IMR-90 (cell line): ENCODE measurements around the gene ASTN2. TPM values are rescaled to one million over a fixed set of nuclear protein-coding genes. Genes with fewer than 3 reads are reported as not detected.

Experiments
- ATAC-seq: fragments of 200-7000 bp; cut with Tn5 transposase; 2 replicates; pipeline ENCODE4 v1.9.1; 2020; ENCODE audit warnings: low read depth, mild to moderate bottlenecking, moderate library complexity
- BruUV-seq: library from RNA; stranded (reverse); fragments of 400-500 nt; replicated peaks from 2 replicates; lab custom pipeline; 2021; lab: Mats Ljungman, UMichigan
- CTCF ChIA-PET: fragments of 300-600 bp; formaldehyde crosslinking; extraction: SDS; loops from one replicate; lab custom pipeline; 2021; ENCODE audit warnings: antibody characterized with exemption; lab: Yijun Ruan, JAX
- POLR2A ChIA-PET: fragments of 300-600 bp; sonication (Branson Sonifier 250); formaldehyde crosslinking; loops from one replicate; lab custom pipeline; 2022; ENCODE audit warnings: antibody characterized with exemption; ENCODE audit not compliant: unreplicated experiment; lab: Charles Lee
- DNase-seq: peaks from one replicate; pipeline ENCODE4 v3.0.0; 2013
- H2AFZ ChIP-seq: replicated peaks from 2 replicates; pipeline ENCODE3; 2013; ENCODE audit warnings: low read length, mild to moderate bottlenecking; ENCODE audit not compliant: poor library complexity
- H2AK5ac ChIP-seq: 2 replicates; pipeline ENCODE4 v1.6.1; 2013; ENCODE audit warnings: low read depth, low read length, inconsistent platforms
- H2AK9ac ChIP-seq: replicated peaks from 2 replicates; pipeline ENCODE3; 2013; ENCODE audit warnings: mild to moderate bottlenecking, low read depth, low read length, moderate library complexity; ENCODE audit not compliant: poor library complexity
- H2BK120ac ChIP-seq: 2 replicates; pipeline ENCODE4 v1.6.1; 2013; ENCODE audit warnings: low read depth, low read length, inconsistent platforms
- H2BK15ac ChIP-seq: 3 replicates; pipeline ENCODE4 v1.6.1; 2013; ENCODE audit warnings: low read depth, low read length, inconsistent platforms
- H2BK20ac ChIP-seq: 2 replicates; pipeline ENCODE4 v1.6.1; 2013; ENCODE audit warnings: low read depth, mild to moderate bottlenecking, inconsistent platforms, low read length, moderate library complexity
- H2BK5ac ChIP-seq: 2 replicates; pipeline ENCODE4 v1.6.1; 2013; ENCODE audit warnings: mild to moderate bottlenecking, low read depth, low read length, inconsistent platforms; ENCODE audit not compliant: poor library complexity, severe bottlenecking
- H3K14ac ChIP-seq: replicated peaks from 2 replicates; pipeline ENCODE4 v1.6.1; 2013; ENCODE audit warnings: low read depth, low read length, inconsistent platforms
- H3K18ac ChIP-seq: 2 replicates; pipeline ENCODE4 v1.6.1; 2013; ENCODE audit warnings: low read depth, low read length, control low read depth
- H3K23ac ChIP-seq: 2 replicates; pipeline ENCODE4 v1.6.1; 2013; ENCODE audit warnings: low read depth, low read length, inconsistent platforms
- H3K27ac ChIP-seq: 2 replicates; pipeline ENCODE4 v1.5.1; 2013; ENCODE audit warnings: mild to moderate bottlenecking, control low read depth, low read length; ENCODE audit not compliant: insufficient read depth
- H3K27me3 ChIP-seq: 2 replicates; pipeline ENCODE4 v1.6.1; 2013; ENCODE audit warnings: low read length; ENCODE audit not compliant: control insufficient read depth, insufficient read depth
- H3K36me3 ChIP-seq: 2 replicates; pipeline ENCODE4 v1.6.1; 2013; ENCODE audit warnings: low read length, mixed read lengths; ENCODE audit not compliant: control insufficient read depth, insufficient read depth
- H3K4ac ChIP-seq: 2 replicates; pipeline ENCODE4 v1.6.1; 2013; ENCODE audit warnings: low read depth, low read length, inconsistent platforms
- H3K4me1 ChIP-seq: 2 replicates; pipeline ENCODE4 v1.6.1; 2013; ENCODE audit warnings: low read length, mixed read lengths; ENCODE audit not compliant: control insufficient read depth, insufficient read depth
- H3K4me2 ChIP-seq: 2 replicates; pipeline ENCODE4 v1.6.1; 2013; ENCODE audit warnings: low read depth, mild to moderate bottlenecking, control low read depth, low read length, moderate library complexity
- H3K4me3 ChIP-seq: 2 replicates; pipeline ENCODE4 v1.5.1; 2013; ENCODE audit warnings: low read depth, mild to moderate bottlenecking, control low read depth, low read length, moderate library complexity; ENCODE audit not compliant: insufficient read depth
- H3K56ac ChIP-seq: 2 replicates; pipeline ENCODE4 v1.6.1; 2013; ENCODE audit warnings: low read length, inconsistent platforms; ENCODE audit not compliant: insufficient read depth; ENCODE audit errors: extremely low read depth
- H3K79me1 ChIP-seq, 2 experiments: 2 replicates each; pipeline ENCODE4 v1.6.1; 2013; ENCODE audit warnings: low read length in 2 of 2, inconsistent platforms in 1 of 2, low read depth in 1 of 2
- H3K9ac ChIP-seq: 2 replicates; pipeline ENCODE4 v1.6.1; 2013; ENCODE audit warnings: low read depth, low read length, control low read depth
- H3K9me1 ChIP-seq: 2 replicates; pipeline ENCODE4 v1.6.1; 2013; ENCODE audit warnings: low read length, inconsistent platforms; ENCODE audit not compliant: insufficient read depth
- H3K9me3 ChIP-seq: 2 replicates; pipeline ENCODE4 v1.6.1; 2013; ENCODE audit warnings: low read length; ENCODE audit not compliant: control insufficient read depth, insufficient read depth
- H4K20me1 ChIP-seq: 2 replicates; pipeline ENCODE4 v1.6.1; 2013; ENCODE audit warnings: low read length, inconsistent platforms; ENCODE audit not compliant: insufficient read depth
- H4K5ac ChIP-seq: 2 replicates; pipeline ENCODE4 v1.6.1; 2013; ENCODE audit warnings: mild to moderate bottlenecking, low read depth, low read length, control low read depth
- H4K8ac ChIP-seq, 2 experiments: 2 replicates each; pipeline ENCODE4 v1.6.1; 2013; ENCODE audit warnings: low read depth in 2 of 2, low read length in 2 of 2, control low read depth in 1 of 2, inconsistent platforms in 1 of 2
- H4K91ac ChIP-seq: 2 replicates; pipeline ENCODE4 v1.6.1; 2013; ENCODE audit warnings: low read depth, low read length, inconsistent platforms; ENCODE audit not compliant: insufficient read depth
- BHLHE40 ChIP-seq: fragments of 150-350 bp; IDR thresholded peaks from 2 replicates; pipeline ENCODE4 v1.6.1; 2016; ENCODE audit warnings: mild to moderate bottlenecking, low read depth, low read length
- CEBPB ChIP-seq: IDR thresholded peaks from 2 replicates; pipeline ENCODE4 v1.6.1; 2012; ENCODE audit warnings: low read depth, low read length, improper control_type of control experiment
- CHD1 ChIP-seq: IDR thresholded peaks from 2 replicates; pipeline ENCODE4 v1.6.1; 2012; ENCODE audit warnings: low read depth, low read length, improper control_type of control experiment
- CTCF ChIP-seq: conservative IDR thresholded peaks from 2 replicates; pipeline ENCODE4 v1.5.1; 2012; ENCODE audit warnings: mild to moderate bottlenecking, low read depth, low read length, improper control_type of control experiment
- ELK1 ChIP-seq: fragments of 150-350 bp; IDR thresholded peaks from 2 replicates; pipeline ENCODE4 v1.6.1; 2016; ENCODE audit warnings: low read depth, mild to moderate bottlenecking, low read length, moderate library complexity, borderline replicate concordance
- FOS ChIP-seq: fragments of 150-350 bp; IDR thresholded peaks from 2 replicates; pipeline ENCODE4 v1.6.1; 2016; ENCODE audit warnings: low read depth, low read length
- MAFK ChIP-seq: IDR thresholded peaks from 2 replicates; pipeline ENCODE4 v1.6.1; 2012; ENCODE audit warnings: low read depth, low read length, improper control_type of control experiment
- MXI1 ChIP-seq: IDR thresholded peaks from 2 replicates; pipeline ENCODE4 v1.6.1; 2012; ENCODE audit warnings: low read depth, mild to moderate bottlenecking, low read length, moderate library complexity, borderline replicate concordance
- NFE2L2 ChIP-seq: fragments of 150-350 bp; IDR thresholded peaks from 2 replicates; pipeline ENCODE4 v1.6.1; 2016; ENCODE audit warnings: low read depth, mild to moderate bottlenecking, low read length
- POLR2A ChIP-seq: IDR thresholded peaks from 2 replicates; pipeline ENCODE4 v1.6.1; 2012; ENCODE audit warnings: mild to moderate bottlenecking, low read depth, low read length
- RAD21 ChIP-seq: IDR thresholded peaks from 2 replicates; pipeline ENCODE4 v1.6.1; 2012; ENCODE audit warnings: low read length, improper control_type of control experiment
- RCOR1 ChIP-seq: IDR thresholded peaks from 2 replicates; pipeline ENCODE4 v1.6.1; 2012; ENCODE audit warnings: mild to moderate bottlenecking, low read length, improper control_type of control experiment; ENCODE audit not compliant: insufficient replicate concordance
- RFX5 ChIP-seq: IDR thresholded peaks from 2 replicates; pipeline ENCODE4 v1.8.0; 2012; ENCODE audit warnings: low read depth, mild to moderate bottlenecking, low read length, moderate library complexity
- SMC3 ChIP-seq: fragments of 150-350 bp; IDR thresholded peaks from 2 replicates; pipeline ENCODE4 v1.6.1; 2016; ENCODE audit warnings: low read depth, mild to moderate bottlenecking, antibody characterized with exemption, low read length, moderate library complexity
- USF2 ChIP-seq: fragments of 150-350 bp; IDR thresholded peaks from 2 replicates; pipeline ENCODE4 v1.6.1; 2017; ENCODE audit warnings: mild to moderate bottlenecking, antibody characterized with exemption, low read length, low read depth
- WGBS, 2 experiments: methylation state at CpG; one replicate each; pipeline versions ENCODE4 v1.1.5 to v1.1.7; 2013; ENCODE audit warnings: missing lambda C conversion rate in 2 of 2; ENCODE audit not compliant: insufficient read length in 1 of 2; ENCODE audit errors: extremely low coverage in 2 of 2; 5-methylcytosine and 5-hydroxymethylcytosine counted together
- dilution Hi-C: fragments of 300-500 bp; cut with HindIII; formaldehyde crosslinking; loops from one replicate; pipeline ENCODE4 v1.14.3; 2018; ENCODE audit warnings: low sequenced_read_pairs; ENCODE audit not compliant: unreplicated experiment
- in situ Hi-C: fragments of 300-500 bp; cut with MboI; formaldehyde crosslinking; loops from 3 replicates; pipeline ENCODE4 v1.14.3; 2019; ENCODE audit warnings: low sequenced_read_pairs, inconsistent platforms, mixed read lengths
- intact Hi-C: fragments of 100-400 bp; cut with micrococcal nuclease; formaldehyde crosslinking; loops from 2 replicates; pipeline ENCODE4 v1.10.0; 2022
- polyA plus RNA-seq, 3 experiments: library from polyadenylated mRNA; depleted of rRNA; stranded (reverse); fragments of >200 nt; gene quantifications; 2 replicates each; pipeline ENCODE4 v1.2.3, GENCODE V29; 2012; ENCODE audit warnings: low replicate concordance in 1 of 3
- total RNA-seq: library from RNA; depleted of rRNA; stranded (reverse); fragments of >200 nt; gene quantifications from 2 replicates; pipeline ENCODE4 v1.2.3, GENCODE V29; 2012

The ASTN2 gene
- total and polyA plus RNA-seq, 2 of the 4 experiments (the other 2 are of a cell fraction) = 3.8 to 6.8 TPM

GRCh38 chr9:117076571-117077290, 338.1 kb downstream of the ASTN2 start:
- H4K5ac ChIP-seq = no peak overlapping the region
- in situ Hi-C loops (no loop called here), intact Hi-C loops (no loop called here), dilution Hi-C loops (no loop called here)
- no peak overlapping the region for H3K18ac ChIP-seq
- TF ChIP-seq ELK1 (no peak), USF2 (no peak), FOS (no peak), CHD1 (no peak), POLR2A (no peak), SMC3 (no peak), MXI1 (no peak), RAD21 (no peak), CTCF (no peak), RCOR1 (no peak), NFE2L2 (no peak), BHLHE40 (no peak), CEBPB (no peak), MAFK (no peak), RFX5 (no peak)
- no peaks in the 10 kb centered on the region for H3K4me1 ChIP-seq
- WGBS, 2 experiments = 71% methylated on average over 5 of the region's 8 CpGs; no CpG with 5 or more reads in 1 of the 2 experiments
- H2AK9ac ChIP-seq = no peak overlapping the region
- H2BK120ac ChIP-seq = no peak overlapping the region
- H3K14ac ChIP-seq = no peak overlapping the region
- ChIA-PET POLR2A (no interaction called here), CTCF (no interaction called here)
- H3K23ac ChIP-seq = no peak overlapping the region
- peaks cover 4% of the 10 kb centered on the region; the same call in 1 of the 2 replicates for H3K9me3 ChIP-seq
- H3K9me1 ChIP-seq = no peaks in the 10 kb centered on the region
- H2BK20ac ChIP-seq = no peak overlapping the region
- H3K27me3 ChIP-seq = no peaks in the 10 kb centered on the region
- no peak for ATAC-seq
- no peak overlapping the region for H2AFZ ChIP-seq
- H3K56ac ChIP-seq = no peak overlapping the region
- no peak overlapping the region for H2BK5ac ChIP-seq
- BruUV-seq = no TSS peak
- H3K4ac ChIP-seq = no peak overlapping the region
- H4K20me1 ChIP-seq = no peaks in the 10 kb centered on the region
- H3K27ac ChIP-seq = no peak overlapping the region
- H3K4me3 ChIP-seq = no peak overlapping the region
- H3K4me2 ChIP-seq = no peak overlapping the region
- no peak for DNase-seq
- no peaks in the 10 kb centered on the region for H3K79me1 ChIP-seq
- H4K91ac ChIP-seq = no peak overlapping the region
- no peak overlapping the region for H2BK15ac ChIP-seq
- H3K36me3 ChIP-seq = no peaks in the 10 kb centered on the region
- H4K8ac ChIP-seq = no peak overlapping the region
- no peak overlapping the region for H2AK5ac ChIP-seq
- H3K9ac ChIP-seq = no peak overlapping the region
